22Rv1 (cell line): ENCODE measurements around the gene DIP2C.

ENCODE experiments used
- H3K27ac ChIP-seq: fragments of 450-650 bp; 2 replicates; pipeline ENCODE4 v1.5.1; 2017
- ZFX ChIP-seq: fragments of 450-650 bp; IDR thresholded peaks from 2 replicates; pipeline ENCODE4 v1.6.1; 2017; ENCODE audit warnings: antibody characterized with exemption, borderline replicate concordance
- TF ChIP-seq, protein P1 (sequence below): fragments of 450-650 bp; IDR thresholded peaks from 2 replicates; pipeline ENCODE4 v1.5.1; 2017; ENCODE audit warnings: mild to moderate bottlenecking

Gene DIP2C

GRCh38 chr10:489330-489729 lies 200.1 kb downstream of the DIP2C start:
- no peak overlapping the region for H3K27ac ChIP-seq
- no peak for TF ChIP-seq ZFX
- TF ChIP-seq, protein P1, sequence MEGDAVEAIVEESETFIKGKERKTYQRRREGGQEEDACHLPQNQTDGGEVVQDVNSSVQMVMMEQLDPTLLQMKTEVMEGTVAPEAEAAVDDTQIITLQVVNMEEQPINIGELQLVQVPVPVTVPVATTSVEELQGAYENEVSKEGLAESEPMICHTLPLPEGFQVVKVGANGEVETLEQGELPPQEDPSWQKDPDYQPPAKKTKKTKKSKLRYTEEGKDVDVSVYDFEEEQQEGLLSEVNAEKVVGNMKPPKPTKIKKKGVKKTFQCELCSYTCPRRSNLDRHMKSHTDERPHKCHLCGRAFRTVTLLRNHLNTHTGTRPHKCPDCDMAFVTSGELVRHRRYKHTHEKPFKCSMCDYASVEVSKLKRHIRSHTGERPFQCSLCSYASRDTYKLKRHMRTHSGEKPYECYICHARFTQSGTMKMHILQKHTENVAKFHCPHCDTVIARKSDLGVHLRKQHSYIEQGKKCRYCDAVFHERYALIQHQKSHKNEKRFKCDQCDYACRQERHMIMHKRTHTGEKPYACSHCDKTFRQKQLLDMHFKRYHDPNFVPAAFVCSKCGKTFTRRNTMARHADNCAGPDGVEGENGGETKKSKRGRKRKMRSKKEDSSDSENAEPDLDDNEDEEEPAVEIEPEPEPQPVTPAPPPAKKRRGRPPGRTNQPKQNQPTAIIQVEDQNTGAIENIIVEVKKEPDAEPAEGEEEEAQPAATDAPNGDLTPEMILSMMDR, result no peak

- TF ChIP-seq, protein P1, result no peak
- no peak for TF ChIP-seq ZFX
- H3K27ac ChIP-seq, result no peak overlapping the region
These were observed 200.6 kb downstream of the DIP2C start for GRCh38 chr10:488933-489215.

DNA sequence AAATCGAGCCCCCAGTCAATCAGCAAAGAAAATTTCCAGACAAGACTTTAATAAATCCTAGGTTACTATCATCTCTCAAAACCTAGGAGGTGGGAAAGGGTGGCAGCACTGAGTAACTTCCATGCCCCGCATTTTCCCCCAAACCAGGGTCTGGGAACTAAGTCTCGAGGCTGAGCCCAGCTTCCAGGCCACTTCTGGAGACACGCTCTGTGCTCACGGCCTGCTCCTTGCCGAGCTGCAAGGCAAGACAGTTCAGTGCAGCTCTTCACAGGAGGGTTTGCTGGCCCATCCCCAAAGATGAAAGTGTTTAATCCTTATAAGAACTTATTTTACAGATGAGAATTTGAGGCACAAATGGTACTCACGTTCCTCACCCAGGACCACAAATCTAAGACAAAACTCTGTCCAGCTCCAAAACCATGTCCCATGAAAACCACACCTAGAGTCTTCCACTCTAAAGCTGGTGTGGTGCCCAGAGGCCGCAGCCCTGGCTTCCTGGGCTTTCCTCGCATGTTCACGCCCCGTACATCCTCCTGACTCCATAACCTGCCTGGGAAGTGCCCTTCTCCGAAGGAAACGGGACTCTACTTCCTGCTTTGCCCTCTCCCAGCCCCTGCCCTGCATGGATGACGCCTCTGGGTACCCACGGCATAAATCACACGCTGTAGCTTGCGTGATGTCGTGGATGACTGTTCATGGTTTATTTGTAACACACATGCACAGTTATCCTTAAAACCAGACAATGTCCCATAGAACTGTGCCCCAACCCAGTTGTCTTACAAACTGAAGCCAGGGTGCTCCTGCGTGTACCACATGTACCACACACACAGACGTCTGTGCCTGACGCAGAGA lies 201.2 kb downstream of the DIP2C start:
- TF ChIP-seq, protein P1, result no peak
- TF ChIP-seq ZFX, result no peak

GRCh38 chr10:486666-487322 lies 202.7 kb downstream of the DIP2C start:
- TF ChIP-seq, protein P1, result no peak
- no peak for TF ChIP-seq ZFX

More for the DNA sequence above, 201.2 kb downstream of the DIP2C start:
- no peak overlapping the region for H3K27ac ChIP-seq

DNA sequence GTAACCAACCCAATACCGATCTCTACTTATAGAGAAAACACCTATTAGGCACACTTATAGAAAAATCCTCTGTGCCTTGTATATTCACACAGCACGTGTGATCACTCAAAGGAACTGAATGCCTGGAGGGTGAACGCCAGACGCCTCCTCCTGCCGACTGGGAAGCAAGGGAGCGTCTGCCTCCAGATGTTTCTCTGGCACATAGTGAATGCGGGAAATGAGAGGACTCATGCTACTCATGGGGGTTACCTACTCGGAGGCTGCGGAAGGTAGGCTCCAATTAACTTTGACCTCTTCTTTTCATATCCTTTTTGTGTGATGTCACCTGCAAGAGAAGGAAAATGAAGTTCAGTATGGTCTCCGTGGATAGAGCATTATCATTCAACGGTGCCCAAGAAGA lies 203.3 kb downstream of the DIP2C start:
- TF ChIP-seq, protein P1, result no peak
- TF ChIP-seq ZFX, result no peak
- H3K27ac ChIP-seq, result no peak overlapping the region

More at GRCh38 chr10:486666-487322, 202.7 kb downstream of the DIP2C start:
- H3K27ac ChIP-seq, result no peak overlapping the region

- H3K27ac ChIP-seq, result no peak overlapping the region
- no peak for TF ChIP-seq ZFX
- TF ChIP-seq, protein P1, result no peak
These were observed 203.7 kb downstream of the DIP2C start for GRCh38 chr10:485776-486175.

DNA sequence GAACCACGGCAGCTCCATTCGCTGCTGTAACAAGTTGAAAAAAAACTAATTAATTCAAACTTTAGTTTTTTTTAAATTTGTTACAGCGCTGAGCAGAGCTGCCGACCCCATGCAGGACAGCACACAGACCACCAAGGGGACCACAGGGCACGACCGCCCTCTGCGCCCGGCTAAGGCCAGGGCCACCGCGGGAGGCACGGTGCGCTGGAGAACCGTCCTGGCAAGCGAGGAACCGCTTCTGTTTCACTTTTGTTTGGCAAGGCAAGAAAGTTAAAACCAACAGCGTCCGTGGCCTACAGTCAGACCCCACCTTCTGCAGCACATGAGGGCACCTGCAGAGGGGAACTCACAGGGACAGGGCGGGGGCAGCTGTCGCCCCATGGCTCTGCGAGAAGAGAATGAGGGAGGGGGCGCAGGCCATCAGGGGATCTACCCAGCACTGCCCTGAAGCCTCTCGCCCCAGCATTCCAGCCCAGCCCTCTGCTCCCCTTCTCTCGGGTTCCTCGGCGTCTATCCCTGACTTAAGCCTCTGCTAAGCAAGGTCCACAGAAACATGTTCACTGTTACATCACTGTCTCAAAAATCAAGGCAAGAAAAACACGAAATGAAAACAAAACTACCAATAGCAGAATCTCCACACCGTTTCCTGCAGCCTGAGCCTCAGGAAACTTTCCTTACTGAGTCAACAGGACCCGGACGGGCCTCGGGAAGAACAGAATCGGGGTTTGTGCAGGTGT lies 204.4 kb downstream of the DIP2C start:
- no peak overlapping the region for H3K27ac ChIP-seq
- no peak for TF ChIP-seq ZFX
